ENCODE data around the gene CAPN12. TPM values are rescaled to one million over a fixed set of nuclear protein-coding genes. Genes with fewer than 3 reads are reported as not detected.
"Not testable (repeated sequence)": the region's sequence is repeated elsewhere in the genome, so short reads cannot be mapped to it uniquely, and the experiment has no call there.

Gene CAPN12
- total and polyA plus RNA-seq, 2 of the 8 experiments (the other 6 are each of a cell fraction or from before 2014, with no cell fraction given) = 8.8 to 20.0 TPM

DNA sequence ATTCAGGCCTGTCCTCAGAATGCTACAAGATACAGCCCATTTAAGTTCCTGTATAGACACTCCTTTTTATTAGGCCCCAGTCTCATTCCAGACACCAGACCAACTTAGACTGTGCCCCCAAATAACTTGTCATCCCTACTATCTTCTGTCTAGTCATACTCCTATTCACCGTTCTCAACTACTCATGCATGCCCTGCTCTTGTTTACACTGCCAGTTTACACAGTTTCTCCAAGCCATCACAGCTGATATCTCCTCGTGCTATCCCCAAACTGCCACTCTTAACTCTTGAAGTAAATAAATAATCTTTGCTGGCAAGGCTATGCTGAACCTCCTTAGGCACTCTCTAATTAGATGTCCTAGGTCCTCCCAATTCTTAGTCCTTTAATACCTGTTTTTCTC, 9.9 kb upstream of the CAPN12 start:
- H3K18ac ChIP-seq (ENCODE audit: extremely low read depth, low read length); H2AK5ac ChIP-seq (ENCODE audit: low read depth, low read length); FAIRE-seq; CTCF ChIA-PET (ENCODE audit: partially characterized antibody); H4K91ac ChIP-seq (replicated peaks; ENCODE audit: insufficient read length, low read length); H3K4me3 ChIP-seq (ENCODE audit: extremely low read depth in 1 of 4, insufficient read depth in 2 of 4, low read depth in 3 of 4, low read length in 4 of 4); H3K23ac ChIP-seq (ENCODE audit: insufficient read length); H3K27ac ChIP-seq (ENCODE audit: low read depth, low read length); H3K9ac ChIP-seq (replicated peaks in 1 of 4; ENCODE audit: extremely low read depth in 1 of 4, low read depth in 3 of 4, low read length in 3 of 4); H4K20me1 ChIP-seq (replicated peaks in 1 of 2; ENCODE audit: control insufficient read depth in 1 of 2, insufficient read depth in 2 of 2, low read length in 2 of 2); H2BK20ac ChIP-seq (ENCODE audit: low read length); H2BK12ac ChIP-seq (ENCODE audit: low read depth, low read length); H3K27me3 ChIP-seq (replicated peaks in 1 of 4; ENCODE audit: control insufficient read depth in 3 of 4, extremely low read depth in 1 of 4, insufficient read depth in 3 of 4, low read length in 3 of 4); H3K79me2 ChIP-seq (ENCODE audit: control insufficient read depth in 1 of 2, insufficient read depth in 2 of 2, low read length in 2 of 2); H2BK15ac ChIP-seq (ENCODE audit: low read length); H3K4me1 ChIP-seq (replicated peaks in 1 of 4; ENCODE audit: control insufficient read depth in 3 of 4, insufficient read depth in 4 of 4, low read length in 3 of 4); H3K36me3 ChIP-seq (ENCODE audit: control insufficient read depth in 2 of 4, insufficient read depth in 4 of 4, low read length in 3 of 4); POLR2A ChIA-PET (ENCODE audit: partially characterized antibody); H4K5ac ChIP-seq (ENCODE audit: insufficient read length, low read depth, low read length); H2BK120ac ChIP-seq (replicated peaks; ENCODE audit: low read depth, low read length); H3K56ac ChIP-seq (replicated peaks; ENCODE audit: insufficient read length, low read depth, low read length); DNase-seq (ENCODE audit: low read depth in 1 of 2, low spot score in 2 of 2); H3K4ac ChIP-seq (replicated peaks; ENCODE audit: insufficient read length, low read depth, low read length); H2BK5ac ChIP-seq (ENCODE audit: low read depth, low read length); H3K79me1 ChIP-seq (ENCODE audit: low read depth, low read length); H4K8ac ChIP-seq (ENCODE audit: extremely low read depth, insufficient read depth, low read length); H3K14ac ChIP-seq (ENCODE audit: insufficient read length); H3K4me2 ChIP-seq (ENCODE audit: insufficient read depth in 1 of 2, low read depth in 2 of 2, low read length in 2 of 2); H2AFZ ChIP-seq (ENCODE audit: low read length); H3K23me2 ChIP-seq (ENCODE audit: low read depth, low read length); H3K9me3 ChIP-seq (ENCODE audit: insufficient read depth in 2 of 2, low read depth in 1 of 2, low read length in 1 of 2): not testable (repeated sequence)
- WGBS, 2 experiments (ENCODE audit: extremely low coverage in 1 of 2, insufficient coverage in 1 of 2, insufficient read length in 1 of 2, insufficient replicate concordance in 2 of 2, low coverage in 1 of 2, low lambda C conversion rate in 2 of 2, missing lambda C conversion rate in 1 of 2) = 85% methylated on average over 2 of the region's 2 CpGs; no CpG with 5 or more reads in 1 of the 2 experiments

DNA sequence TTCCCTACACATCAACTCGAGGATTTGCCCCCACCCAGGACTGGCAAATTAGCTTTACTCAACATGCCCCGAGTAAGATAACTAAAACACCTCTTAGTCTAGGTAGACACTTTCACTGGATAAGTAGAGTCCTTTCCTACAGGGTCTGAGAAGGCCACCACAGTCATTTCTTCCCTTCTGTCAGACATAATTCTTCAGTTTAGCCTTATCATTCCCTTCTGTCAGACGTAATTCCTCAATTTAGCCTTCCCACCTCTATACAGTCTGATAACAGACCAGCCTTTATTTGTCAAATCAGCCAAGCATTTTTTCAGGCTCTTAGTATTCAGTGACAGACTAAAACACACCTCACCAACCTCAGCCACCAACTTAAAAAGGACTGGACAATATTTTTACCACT, 9.5 kb upstream of the CAPN12 start:
- H2BK15ac ChIP-seq (ENCODE audit: low read length); H3K14ac ChIP-seq (ENCODE audit: insufficient read length); H2BK20ac ChIP-seq (ENCODE audit: low read length); H3K23ac ChIP-seq (ENCODE audit: insufficient read length); H2BK5ac ChIP-seq (ENCODE audit: low read depth, low read length); H2AFZ ChIP-seq (ENCODE audit: low read length); H4K5ac ChIP-seq (ENCODE audit: insufficient read length, low read depth, low read length); H3K27ac ChIP-seq (ENCODE audit: low read depth, low read length); POLR2A ChIA-PET (ENCODE audit: partially characterized antibody); H3K4me1 ChIP-seq (replicated peaks in 1 of 4; ENCODE audit: control insufficient read depth in 3 of 4, insufficient read depth in 4 of 4, low read length in 3 of 4); FAIRE-seq; H3K79me2 ChIP-seq (ENCODE audit: control insufficient read depth in 1 of 2, insufficient read depth in 2 of 2, low read length in 2 of 2); H2AK5ac ChIP-seq (ENCODE audit: low read depth, low read length); H4K20me1 ChIP-seq (replicated peaks in 1 of 2; ENCODE audit: control insufficient read depth in 1 of 2, insufficient read depth in 2 of 2, low read length in 2 of 2); H3K4me3 ChIP-seq (ENCODE audit: extremely low read depth in 1 of 4, insufficient read depth in 2 of 4, low read depth in 3 of 4, low read length in 4 of 4); H3K79me1 ChIP-seq (ENCODE audit: low read depth, low read length); H3K18ac ChIP-seq (ENCODE audit: extremely low read depth, low read length); H3K27me3 ChIP-seq (replicated peaks in 1 of 4; ENCODE audit: control insufficient read depth in 3 of 4, extremely low read depth in 1 of 4, insufficient read depth in 3 of 4, low read length in 3 of 4); H3K4ac ChIP-seq (replicated peaks; ENCODE audit: insufficient read length, low read depth, low read length); H4K91ac ChIP-seq (replicated peaks; ENCODE audit: insufficient read length, low read length); DNase-seq (ENCODE audit: low read depth in 1 of 2, low spot score in 2 of 2); H3K4me2 ChIP-seq (ENCODE audit: insufficient read depth in 1 of 2, low read depth in 2 of 2, low read length in 2 of 2); H3K56ac ChIP-seq (replicated peaks; ENCODE audit: insufficient read length, low read depth, low read length); H3K36me3 ChIP-seq (ENCODE audit: control insufficient read depth in 2 of 4, insufficient read depth in 4 of 4, low read length in 3 of 4); H3K9me3 ChIP-seq (ENCODE audit: insufficient read depth in 2 of 2, low read depth in 1 of 2, low read length in 1 of 2); H3K9ac ChIP-seq (replicated peaks in 1 of 4; ENCODE audit: extremely low read depth in 1 of 4, low read depth in 3 of 4, low read length in 3 of 4); H2BK12ac ChIP-seq (ENCODE audit: low read depth, low read length); CTCF ChIA-PET (ENCODE audit: partially characterized antibody); H4K8ac ChIP-seq (ENCODE audit: extremely low read depth, insufficient read depth, low read length); H2BK120ac ChIP-seq (replicated peaks; ENCODE audit: low read depth, low read length); H3K23me2 ChIP-seq (ENCODE audit: low read depth, low read length): not testable (repeated sequence)
- WGBS, 2 experiments (ENCODE audit: extremely low coverage in 1 of 2, insufficient coverage in 1 of 2, insufficient read length in 1 of 2, insufficient replicate concordance in 2 of 2, low coverage in 1 of 2, low lambda C conversion rate in 2 of 2, missing lambda C conversion rate in 1 of 2) = 81% methylated on average over 3 of the region's 3 CpGs; no CpG with 5 or more reads in 1 of the 2 experiments
